Amniotic epithelial cell (primary cell): ENCODE data around the gene PARP16.
"Not testable (repeated sequence)": the region's sequence is repeated elsewhere in the genome, so short reads cannot be mapped to it uniquely, and the experiment has no call there.

Source experiments
- DNase-seq: peaks from one replicate; pipeline ENCODE4 v3.0.0-alpha.2; 2010; ENCODE audit warnings: low read depth

PARP16 gene

GRCh38 chr15:65275728-65276126 is 11.0 kb downstream of the PARP16 start:
- DNase-seq, result peak; percentile 80

GRCh38 chr15:65275104-65275727 is 11.5 kb downstream of the PARP16 start:
- DNase-seq, result no peak

- peak; percentile 90 for DNase-seq
Measured at GRCh38 chr15:65270811-65271545, 15.7 kb downstream of the PARP16 start.

- DNase-seq, result no peak
Measured at GRCh38 chr15:65268411-65268810, 18.3 kb downstream of the PARP16 start.

GRCh38 chr15:65266469-65266868 is 20.2 kb downstream of the PARP16 start:
- no peak for DNase-seq

- peak; percentile 78 for DNase-seq
Measured at GRCh38 chr15:65264863-65265430, 21.7 kb downstream of the PARP16 start.

- peak; percentile 82 for DNase-seq
Measured at GRCh38 chr15:65263313-65263712, 23.4 kb downstream of the PARP16 start.

GRCh38 chr15:65260968-65261367 is 25.7 kb downstream of the PARP16 start:
- no peak for DNase-seq

GRCh38 chr15:65259367-65259797 is 27.3 kb downstream of the PARP16 start:
- DNase-seq, result peak; percentile 76

GRCh38 chr15:65258375-65259262 is 28.1 kb downstream of the PARP16 start:
- peak; percentile 92 for DNase-seq

GRCh38 chr15:65255486-65256140 is 31.1 kb downstream of the PARP16 start:
- DNase-seq, result no peak

- no peak for DNase-seq
Measured at GRCh38 chr15:65254758-65255157, 31.9 kb downstream of the PARP16 start.

- no peak for DNase-seq
Measured at GRCh38 chr15:65254356-65254755, 32.3 kb downstream of the PARP16 start.

GRCh38 chr15:65249641-65250040 is 37.0 kb downstream of the PARP16 start:
- DNase-seq, result no peak

GRCh38 chr15:65248511-65249255 is 38.0 kb downstream of the PARP16 start:
- DNase-seq, result peak; percentile 57

- no peak for DNase-seq
Measured at GRCh38 chr15:65246939-65247338, 39.7 kb downstream of the PARP16 start.

GRCh38 chr15:65246026-65246714 is 40.5 kb downstream of the PARP16 start:
- no peak for DNase-seq

GRCh38 chr15:65245096-65245856 is 41.4 kb downstream of the PARP16 start:
- peak; percentile 79 for DNase-seq

- no peak for DNase-seq
Measured at GRCh38 chr15:65244638-65245037, 42.0 kb downstream of the PARP16 start.

GRCh38 chr15:65236443-65236842 is 50.2 kb downstream of the PARP16 start:
- DNase-seq, result not testable (repeated sequence)
